ENCODE results near the gene PBX4. TPM values are rescaled to one million over a fixed set of nuclear protein-coding genes. Genes with fewer than 3 reads are reported as not detected.

Gene PBX4
- total RNA-seq, 2 experiments from 2014 or later: 5.0 to 6.7 TPM

DNA sequence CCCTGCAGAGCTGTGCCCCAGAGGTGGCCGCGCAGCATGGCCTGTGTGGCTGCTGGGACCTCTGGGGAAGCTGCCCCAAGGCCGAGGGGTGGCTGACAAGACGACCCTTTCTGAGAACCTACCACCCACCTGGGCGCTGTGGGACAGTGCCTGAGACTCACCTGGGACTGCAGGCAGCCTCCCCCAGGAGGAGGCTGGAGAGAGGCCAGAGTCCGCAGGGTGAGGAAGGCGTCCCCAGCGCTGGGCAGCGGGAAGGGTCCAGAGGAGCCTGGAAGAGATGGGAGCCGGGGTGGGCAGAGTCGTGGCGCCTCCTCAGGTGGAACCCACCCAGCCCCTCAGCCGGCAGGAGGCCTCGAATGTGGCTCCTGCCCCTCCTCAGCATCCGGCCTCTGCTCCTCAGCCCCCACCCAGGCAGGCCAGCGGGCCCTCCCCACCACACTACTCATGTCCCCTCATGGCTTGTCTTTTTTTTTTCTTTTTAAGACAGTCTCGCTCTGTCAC is 55.1 kb downstream of the PBX4 start:
- Histone ChIP-seq H3K36me3 (ENCODE audit: insufficient read depth, low read length) (no peaks in the 10 kb centered on the region), H2AFZ (ENCODE audit: low read length) (no peak overlapping the region), H3K4me2 (ENCODE audit: low read length) (no peak overlapping the region), H3K4me1 (ENCODE audit: insufficient read depth, low read length, poor library complexity, severe bottlenecking) (no peaks in the 10 kb centered on the region), H3K9me2 (ENCODE audit: insufficient read depth, low read length) (no peaks in the 10 kb centered on the region), H3K79me2 (ENCODE audit: insufficient read depth, low read depth, low read length) (no peaks in the 10 kb centered on the region), H4K20me1 (ENCODE audit: insufficient read depth, low read length) (no peaks in the 10 kb centered on the region), H3K27ac (ENCODE audit: low read depth, low read length, poor library complexity, severe bottlenecking) (no peak overlapping the region), H3K9me3 (ENCODE audit: low read length) (no peaks in the 10 kb centered on the region), H3K4me3 (ENCODE audit: low read depth, low read length, poor library complexity, severe bottlenecking) (no peak overlapping the region)
- no TSS peak for BruUV-seq (replicated peaks)
- intact Hi-C loops (cut with micrococcal nuclease; ENCODE audit: unreplicated experiment): no loop called here
- ChIA-PET CTCF (ENCODE audit: unreplicated experiment) (interaction anchor here (0.7 kb wide), 1 partner anchor 31 kb away, joined by 3 read pairs; no protein-coding TSS in a partner anchor), POLR2A (no interaction called here)
- no peak for TF ChIP-seq EZH2phosphoT487 (IDR thresholded peaks at IDR 0.05; ENCODE audit: borderline replicate concordance, low read depth, low read length)
- TF ChIP-seq, protein P1, sequence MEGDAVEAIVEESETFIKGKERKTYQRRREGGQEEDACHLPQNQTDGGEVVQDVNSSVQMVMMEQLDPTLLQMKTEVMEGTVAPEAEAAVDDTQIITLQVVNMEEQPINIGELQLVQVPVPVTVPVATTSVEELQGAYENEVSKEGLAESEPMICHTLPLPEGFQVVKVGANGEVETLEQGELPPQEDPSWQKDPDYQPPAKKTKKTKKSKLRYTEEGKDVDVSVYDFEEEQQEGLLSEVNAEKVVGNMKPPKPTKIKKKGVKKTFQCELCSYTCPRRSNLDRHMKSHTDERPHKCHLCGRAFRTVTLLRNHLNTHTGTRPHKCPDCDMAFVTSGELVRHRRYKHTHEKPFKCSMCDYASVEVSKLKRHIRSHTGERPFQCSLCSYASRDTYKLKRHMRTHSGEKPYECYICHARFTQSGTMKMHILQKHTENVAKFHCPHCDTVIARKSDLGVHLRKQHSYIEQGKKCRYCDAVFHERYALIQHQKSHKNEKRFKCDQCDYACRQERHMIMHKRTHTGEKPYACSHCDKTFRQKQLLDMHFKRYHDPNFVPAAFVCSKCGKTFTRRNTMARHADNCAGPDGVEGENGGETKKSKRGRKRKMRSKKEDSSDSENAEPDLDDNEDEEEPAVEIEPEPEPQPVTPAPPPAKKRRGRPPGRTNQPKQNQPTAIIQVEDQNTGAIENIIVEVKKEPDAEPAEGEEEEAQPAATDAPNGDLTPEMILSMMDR (conservative IDR thresholded peaks at IDR 0.05; ENCODE audit: low read length): no peak
- DNase-seq (ENCODE audit: low spot score): no peak

DNA sequence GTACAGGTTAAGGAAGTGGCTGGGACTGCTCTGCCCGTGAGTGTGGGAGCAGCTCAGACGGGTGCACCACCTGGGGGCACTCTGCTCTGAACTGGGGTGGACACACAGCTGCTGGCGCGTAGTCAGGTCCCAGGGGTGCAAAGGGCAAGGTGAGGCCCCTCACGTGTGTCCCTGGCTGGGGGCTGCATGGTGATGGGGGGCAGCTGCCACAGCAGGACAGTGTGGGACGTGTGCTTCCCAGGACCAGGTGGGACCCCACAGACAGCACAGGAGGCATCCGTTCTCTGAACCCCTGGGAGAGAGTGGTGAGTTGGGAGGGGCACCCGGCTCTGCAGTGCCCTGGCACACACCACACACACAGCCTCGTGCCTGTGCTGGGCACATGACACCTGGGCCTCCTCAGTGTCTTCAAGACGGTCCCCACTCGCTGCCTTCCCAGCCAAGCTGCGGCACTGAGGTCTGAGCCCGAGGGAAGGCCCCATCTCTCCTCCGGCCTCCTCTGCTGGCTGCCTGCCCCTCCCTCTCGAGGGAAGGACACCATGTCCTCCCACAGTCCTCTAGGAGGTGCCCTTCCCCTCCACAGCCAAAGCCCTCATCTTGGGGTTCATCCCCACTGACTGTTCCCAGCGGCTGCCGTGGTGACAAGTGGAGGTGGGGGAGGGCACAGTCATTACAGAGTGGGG is 55.7 kb downstream of the PBX4 start:
- H3K79me2 ChIP-seq (ENCODE audit: insufficient read depth, low read depth, low read length): no peaks in the 10 kb centered on the region
- no peaks in the 10 kb centered on the region for H3K9me2 ChIP-seq (ENCODE audit: insufficient read depth, low read length)
- POLR2A ChIA-PET: no interaction called here
- CTCF ChIA-PET (ENCODE audit: unreplicated experiment): no interaction called here
- no peaks in the 10 kb centered on the region for H3K36me3 ChIP-seq (ENCODE audit: insufficient read depth, low read length)
- intact Hi-C loops (cut with micrococcal nuclease; ENCODE audit: unreplicated experiment): no loop called here
- H2AFZ ChIP-seq (ENCODE audit: low read length): no peak overlapping the region
- BruUV-seq (replicated peaks): no TSS peak
- TF ChIP-seq, protein P1 (conservative IDR thresholded peaks at IDR 0.05; ENCODE audit: low read length): no peak
- no peak for TF ChIP-seq EZH2phosphoT487 (IDR thresholded peaks at IDR 0.05; ENCODE audit: borderline replicate concordance, low read depth, low read length)
- no peak overlapping the region for H3K4me3 ChIP-seq (ENCODE audit: low read depth, low read length, poor library complexity, severe bottlenecking)
- no peak overlapping the region for H3K4me2 ChIP-seq (ENCODE audit: low read length)
- no peak for DNase-seq (ENCODE audit: low spot score)
- H3K4me1 ChIP-seq (ENCODE audit: insufficient read depth, low read length, poor library complexity, severe bottlenecking): no peaks in the 10 kb centered on the region
- no peaks in the 10 kb centered on the region for H4K20me1 ChIP-seq (ENCODE audit: insufficient read depth, low read length)
- no peaks in the 10 kb centered on the region for H3K9me3 ChIP-seq (ENCODE audit: low read length)
- H3K27ac ChIP-seq (ENCODE audit: low read depth, low read length, poor library complexity, severe bottlenecking): no peak overlapping the region

DNA sequence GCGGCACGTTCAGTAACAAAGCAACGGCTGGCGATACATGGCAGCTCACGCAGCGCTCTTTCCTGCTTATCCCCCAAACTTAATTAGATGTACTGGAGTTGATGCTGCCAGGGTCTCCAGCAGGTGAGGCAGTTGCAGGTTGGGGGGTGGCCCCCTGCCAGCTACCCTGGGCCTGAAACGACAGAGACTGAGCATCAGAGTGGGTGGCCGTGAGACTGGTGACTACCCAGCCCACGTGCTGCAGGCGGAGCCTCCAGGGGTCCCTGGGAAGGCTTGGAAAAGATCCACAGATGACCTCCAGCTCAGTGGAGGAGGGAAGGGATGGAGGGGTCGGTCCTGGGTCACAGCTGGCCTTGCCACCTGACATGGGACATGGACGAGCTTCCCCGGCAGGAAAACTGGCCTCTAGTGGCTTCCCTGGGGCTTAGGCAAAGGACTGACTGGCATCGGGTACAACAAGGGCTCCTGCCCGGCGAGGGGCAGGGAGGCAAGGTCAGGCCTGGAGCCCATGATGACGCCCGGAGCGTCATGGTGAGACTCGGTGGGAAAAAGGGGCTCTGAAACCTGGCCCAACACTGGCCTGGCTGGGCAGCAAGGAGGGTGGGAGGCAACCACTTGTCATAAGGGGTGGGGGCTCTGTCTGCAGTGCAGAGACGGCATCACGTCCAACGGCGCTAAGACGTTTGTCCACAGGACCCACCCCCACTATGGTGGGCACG is 56.4 kb downstream of the PBX4 start:
- Histone ChIP-seq H3K9me3 (ENCODE audit: low read length) (no peaks in the 10 kb centered on the region), H3K4me3 (ENCODE audit: low read depth, low read length, poor library complexity, severe bottlenecking) (no peak overlapping the region), H3K36me3 (ENCODE audit: insufficient read depth, low read length) (no peaks in the 10 kb centered on the region), H3K9me2 (ENCODE audit: insufficient read depth, low read length) (no peaks in the 10 kb centered on the region), H4K20me1 (ENCODE audit: insufficient read depth, low read length) (no peaks in the 10 kb centered on the region), H3K4me1 (ENCODE audit: insufficient read depth, low read length, poor library complexity, severe bottlenecking) (no peaks in the 10 kb centered on the region), H3K4me2 (ENCODE audit: low read length) (no peak overlapping the region), H3K27ac (ENCODE audit: low read depth, low read length, poor library complexity, severe bottlenecking) (no peak overlapping the region), H3K79me2 (ENCODE audit: insufficient read depth, low read depth, low read length) (no peaks in the 10 kb centered on the region), H2AFZ (ENCODE audit: low read length) (no peak overlapping the region)
- TF ChIP-seq EZH2phosphoT487 (IDR thresholded peaks at IDR 0.05; ENCODE audit: borderline replicate concordance, low read depth, low read length): no peak
- TF ChIP-seq, protein P1 (conservative IDR thresholded peaks at IDR 0.05; ENCODE audit: low read length): no peak
- intact Hi-C loops (cut with micrococcal nuclease; ENCODE audit: unreplicated experiment): no loop called here
- POLR2A ChIA-PET: no interaction called here
- no TSS peak for BruUV-seq (replicated peaks)
- no peak for DNase-seq (ENCODE audit: low spot score)
- CTCF ChIA-PET (ENCODE audit: unreplicated experiment): no interaction called here
